ENCODE data around the gene C10orf143. TPM values are rescaled to one million over a fixed set of nuclear protein-coding genes. Genes with fewer than 3 reads are reported as not detected.

The C10orf143 gene
- total RNA-seq, 2 experiments from 2014 or later = 4.3 to 5.8 TPM

GRCh38 chr10:130061760-130062159 is 48.9 kb downstream of the C10orf143 start:
- Histone ChIP-seq H3K4me1 (ENCODE audit: insufficient read depth, low read length) (no peaks in the 10 kb centered on the region), H3K36me3 (ENCODE audit: insufficient read depth, low read length) (peaks cover 3% of the 10 kb centered on the region), H3K27me3 (ENCODE audit: control insufficient read depth in 1 of 2, insufficient read depth in 2 of 2, low read length in 2 of 2) (no peaks in the 10 kb centered on the region), H3K27ac (ENCODE audit: low read depth in 1 of 2, low read length in 2 of 2) (no peak overlapping the region), H3K9me3 (ENCODE audit: control insufficient read depth in 1 of 2, insufficient read depth in 1 of 2, low read length in 2 of 2) (no peaks in the 10 kb centered on the region), H3K4me3 (ENCODE audit: low read length) (no peak overlapping the region)
- no peak overlapping the region for H3K27ac Mint-ChIP-seq
- H3K4me3 Mint-ChIP-seq = no peak overlapping the region
- DNase-seq (no peak), ATAC-seq (ENCODE audit: poor library complexity) (no peak)
- intact Hi-C loops (cut with DNase I, micrococcal nuclease) = no loop called here
- TF ChIP-seq CTCF (IDR thresholded peaks at IDR 0.05) = no peak
- ChIA-PET CTCF (no interaction called here), POLR2A (no interaction called here)
- H3K4me1 Mint-ChIP-seq (ENCODE audit: low read depth) = no peaks in the 10 kb centered on the region
- no peaks in the 10 kb centered on the region for H3K9me3 Mint-ChIP-seq
- no peaks in the 10 kb centered on the region for H3K27me3 Mint-ChIP-seq
- peaks cover 41% of the 10 kb centered on the region for H3K36me3 Mint-ChIP-seq (ENCODE audit: low read depth)

- Histone ChIP-seq H3K27me3 (ENCODE audit: control insufficient read depth in 1 of 2, insufficient read depth in 2 of 2, low read length in 2 of 2) (no peaks in the 10 kb centered on the region), H3K4me1 (ENCODE audit: insufficient read depth, low read length) (no peaks in the 10 kb centered on the region), H3K4me3 (ENCODE audit: low read length) (no peak overlapping the region), H3K27ac (ENCODE audit: low read depth in 1 of 2, low read length in 2 of 2) (no peak overlapping the region), H3K36me3 (ENCODE audit: insufficient read depth, low read length) (no peaks in the 10 kb centered on the region), H3K9me3 (ENCODE audit: control insufficient read depth in 1 of 2, insufficient read depth in 1 of 2, low read length in 2 of 2) (peaks cover 0 to 3% of the 10 kb centered on the region in 2 experiments)
- ATAC-seq (ENCODE audit: poor library complexity) (no peak), DNase-seq (no peak)
- no peaks in the 10 kb centered on the region for H3K4me1 Mint-ChIP-seq (ENCODE audit: low read depth)
- intact Hi-C loops (cut with DNase I, micrococcal nuclease) = no loop called here
- no peak overlapping the region for H3K27ac Mint-ChIP-seq
- no peaks in the 10 kb centered on the region for H3K9me3 Mint-ChIP-seq
- ChIA-PET POLR2A (no interaction called here), CTCF (no interaction called here)
- no peak overlapping the region for H3K4me3 Mint-ChIP-seq
- H3K36me3 Mint-ChIP-seq (ENCODE audit: low read depth) = no peaks in the 10 kb centered on the region
- no peaks in the 10 kb centered on the region for H3K27me3 Mint-ChIP-seq
- no peak for TF ChIP-seq CTCF (IDR thresholded peaks at IDR 0.05)
These were observed 56.6 kb downstream of the C10orf143 start for GRCh38 chr10:130054021-130054420.

- no peaks in the 10 kb centered on the region for H3K27me3 ChIP-seq (ENCODE audit: control insufficient read depth in 1 of 2, insufficient read depth in 2 of 2, low read length in 2 of 2)
- ATAC-seq (ENCODE audit: poor library complexity) (no peak), DNase-seq (no peak)
- no peak overlapping the region for H3K4me3 ChIP-seq (ENCODE audit: low read length)
- no peaks in the 10 kb centered on the region for H3K36me3 ChIP-seq (ENCODE audit: insufficient read depth, low read length)
- TF ChIP-seq CTCF (IDR thresholded peaks at IDR 0.05) = no peak
- Mint-ChIP-seq H3K36me3 (ENCODE audit: low read depth) (no peaks in the 10 kb centered on the region), H3K9me3 (no peaks in the 10 kb centered on the region), H3K4me1 (ENCODE audit: low read depth) (no peaks in the 10 kb centered on the region), H3K27me3 (no peaks in the 10 kb centered on the region), H3K27ac (no peak overlapping the region), H3K4me3 (no peak overlapping the region)
- peaks cover 0 to 3% of the 10 kb centered on the region in 2 experiments for H3K9me3 ChIP-seq (ENCODE audit: control insufficient read depth in 1 of 2, insufficient read depth in 1 of 2, low read length in 2 of 2)
- intact Hi-C loops (cut with DNase I, micrococcal nuclease) = no loop called here
- H3K27ac ChIP-seq (ENCODE audit: low read depth in 1 of 2, low read length in 2 of 2) = no peak overlapping the region
- ChIA-PET CTCF (no interaction called here), POLR2A (no interaction called here)
- no peaks in the 10 kb centered on the region for H3K4me1 ChIP-seq (ENCODE audit: insufficient read depth, low read length)
These were observed 57.1 kb downstream of the C10orf143 start for GRCh38 chr10:130053561-130053960.
